Transverse colon (tissue), 4 donors: ENCODE measurements around the gene C1QTNF12. TPM values are rescaled to one million over a fixed set of nuclear protein-coding genes. Genes with fewer than 3 reads are reported as not detected.
A peak's percentile ranks its signal among the peaks of the same experiment; 100 is the strongest.

ENCODE experiments used
- DNase-seq: peaks from one replicate; pipeline ENCODE4 v3.0.0-alpha.2; 2019
- H3K27ac ChIP-seq, 4 donors: fragments of 200-600 bp; sonication (generic); 2 replicates each; pipeline ENCODE4 v1.5.1; 2016 to 2018; ENCODE audit warnings: inconsistent platforms in 4 of 4
- H3K27me3 ChIP-seq: fragments of 200-600 bp; sonication (generic); 2 replicates; pipeline ENCODE4 v1.5.1; 2017; ENCODE audit warnings: inconsistent platforms
- H3K36me3 ChIP-seq, 4 donors: fragments of 200-600 bp; sonication (generic); 2 replicates each; pipeline ENCODE4 v1.5.1; 2017 to 2019; ENCODE audit warnings: inconsistent platforms in 4 of 4
- H3K4me1 ChIP-seq, 4 donors: fragments of 200-600 bp; sonication (generic); 2 replicates each; pipeline ENCODE4 v1.5.1; 2017 to 2020; ENCODE audit warnings: inconsistent platforms in 4 of 4
- H3K4me3 ChIP-seq, 4 donors: fragments of 200-600 bp; sonication (generic); 1 replicate in 1 of 4; 2 replicates in 3 of 4; pipeline versions ENCODE4 v1.5.1 to v1.6.1; 2017 to 2019; ENCODE audit warnings: inconsistent platforms in 4 of 4
- H3K9me3 ChIP-seq, 2 donors: fragments of 200-600 bp; sonication (generic); 2 replicates each; pipeline ENCODE4 v1.5.1; 2017 to 2019; ENCODE audit warnings: inconsistent platforms in 2 of 2
- EP300 ChIP-seq: sonication (generic); formaldehyde crosslinking; IDR thresholded peaks from one replicate; pipeline ENCODE4 v1.6.1; 2017; ENCODE audit warnings: antibody characterized with exemption, low read depth
- POLR2A ChIP-seq: fragments of 450-650 bp; IDR thresholded peaks from one replicate; pipeline ENCODE4 v1.6.1; 2016; ENCODE audit warnings: antibody characterized with exemption, mild to moderate bottlenecking, moderate library complexity
- POLR2AphosphoS5 ChIP-seq, 3 donors: sonication (generic); formaldehyde crosslinking; IDR thresholded peaks; one replicate each; pipeline ENCODE4 v1.6.1; 2016; ENCODE audit warnings: antibody characterized with exemption in 3 of 3
- WGBS, 2 donors: methylation state at CpG; one replicate each; pipeline ENCODE4 v1.1.5; 2018; ENCODE audit warnings: low coverage in 1 of 2; 5-methylcytosine and 5-hydroxymethylcytosine counted together
- in situ Hi-C, 4 donors: fragments of 200-750 bp; cut with MboI; loops; one replicate each; pipeline versions ENCODE4 v1.15.0 to v1.15.1; 2017; ENCODE audit warnings: low sequenced_read_pairs in 3 of 4, low pct_ligation_motif_present in 1 of 4, low pct_unique_long_range_greater_than_20kb in 1 of 4
- intact Hi-C: fragments of 100-400 bp; cut with DNase I; formaldehyde crosslinking; loops from one replicate; pipeline ENCODE4 v1.15.1; 2023; ENCODE audit warnings: low total_unique reads
- total RNA-seq, 4 donors: library from RNA; depleted of rRNA; stranded (reverse); fragments of >200 nt; gene quantifications; one replicate each; pipeline ENCODE4 v1.1.0, GENCODE V29; 2016
- TF ChIP-seq, protein P1 (sequence below), 5 experiments: fragments of 200-600 bp in 3 of 5; fragments of 450-650 bp in 2 of 5; sonication (generic) in 3 of 5; IDR thresholded peaks; 1 replicate in 2 of 5; 2 replicates in 3 of 5; pipeline ENCODE4 v1.5.1; 2016 to 2017; ENCODE audit warnings: antibody characterized with exemption in 5 of 5, inconsistent platforms in 3 of 5, mild to moderate bottlenecking in 2 of 5, moderate library complexity in 1 of 5

Gene C1QTNF12
- total RNA-seq, 4 donors from 2014 or later: 11.9 to 52.8 (median 15.7) TPM; not detected in 1

DNA sequence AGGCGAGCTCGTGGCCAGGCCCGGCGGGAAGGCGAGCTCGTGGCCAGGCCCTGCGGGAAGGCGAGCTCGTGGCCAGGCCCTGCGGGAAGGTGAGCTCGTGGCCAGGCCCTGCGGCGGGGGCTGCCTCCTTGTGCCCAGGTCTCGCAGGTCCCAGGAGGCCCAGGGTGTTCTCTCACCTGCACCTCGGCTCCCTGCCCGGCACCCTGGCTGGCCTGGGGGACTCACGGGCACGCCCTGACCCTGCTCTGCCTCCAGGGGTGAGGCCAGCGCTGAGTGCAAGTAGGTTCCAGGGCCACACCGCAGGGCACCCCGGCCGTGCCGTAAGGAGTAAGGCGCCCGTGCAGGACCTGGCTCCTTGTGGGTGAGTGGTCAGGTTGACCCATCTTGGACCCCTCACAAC, 19.1 kb downstream of the C1QTNF12 start:
- Histone ChIP-seq H3K4me3 (no peak overlapping the region), H3K36me3 (peaks cover 0 to 16% (median 6%) of the 10 kb centered on the region in 4 donors), H3K4me1 (peaks cover 16 to 25% (median 21%) of the 10 kb centered on the region in 4 donors), H3K27ac (no peak overlapping the region), H3K27me3 (no peaks in the 10 kb centered on the region), H3K9me3 (no peaks in the 10 kb centered on the region)
- TF ChIP-seq POLR2A (no peak), POLR2AphosphoS5 (IDR thresholded peaks at IDR 0.05) (no peak), EP300 (no peak)
- TF ChIP-seq, protein P1, sequence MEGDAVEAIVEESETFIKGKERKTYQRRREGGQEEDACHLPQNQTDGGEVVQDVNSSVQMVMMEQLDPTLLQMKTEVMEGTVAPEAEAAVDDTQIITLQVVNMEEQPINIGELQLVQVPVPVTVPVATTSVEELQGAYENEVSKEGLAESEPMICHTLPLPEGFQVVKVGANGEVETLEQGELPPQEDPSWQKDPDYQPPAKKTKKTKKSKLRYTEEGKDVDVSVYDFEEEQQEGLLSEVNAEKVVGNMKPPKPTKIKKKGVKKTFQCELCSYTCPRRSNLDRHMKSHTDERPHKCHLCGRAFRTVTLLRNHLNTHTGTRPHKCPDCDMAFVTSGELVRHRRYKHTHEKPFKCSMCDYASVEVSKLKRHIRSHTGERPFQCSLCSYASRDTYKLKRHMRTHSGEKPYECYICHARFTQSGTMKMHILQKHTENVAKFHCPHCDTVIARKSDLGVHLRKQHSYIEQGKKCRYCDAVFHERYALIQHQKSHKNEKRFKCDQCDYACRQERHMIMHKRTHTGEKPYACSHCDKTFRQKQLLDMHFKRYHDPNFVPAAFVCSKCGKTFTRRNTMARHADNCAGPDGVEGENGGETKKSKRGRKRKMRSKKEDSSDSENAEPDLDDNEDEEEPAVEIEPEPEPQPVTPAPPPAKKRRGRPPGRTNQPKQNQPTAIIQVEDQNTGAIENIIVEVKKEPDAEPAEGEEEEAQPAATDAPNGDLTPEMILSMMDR (IDR thresholded peaks at IDR 0.05): no peak
- 93% methylated on average over 18 of the region's 25 CpGs; no CpG with 5 or more reads in 1 of the 2 donors for WGBS, 2 donors
- intact Hi-C loops: loop anchor here (10.0 kb wide), 1 partner anchor 73 kb away; no protein-coding TSS in a partner anchor
- DNase-seq: no peak
- in situ Hi-C loops: no loop called here

GRCh38 chr1:1226566-1227362, 19.8 kb downstream of the C1QTNF12 start:
- intact Hi-C loops: loop anchor here (10.0 kb wide), 1 partner anchor 72 kb away; no protein-coding TSS in a partner anchor

GRCh38 chr1:1225913-1226312, 20.6 kb downstream of the C1QTNF12 start:
- no peak for DNase-seq
- TF ChIP-seq POLR2AphosphoS5 (IDR thresholded peaks at IDR 0.05) (no peak), EP300 (no peak), POLR2A (no peak)
- TF ChIP-seq, protein P1 (IDR thresholded peaks at IDR 0.05): no peak
- H3K4me1 ChIP-seq: peaks cover 16 to 25% (median 19%) of the 10 kb centered on the region in 4 donors
- no peaks in the 10 kb centered on the region for H3K9me3 ChIP-seq
- peaks cover 0 to 27% (median 6%) of the 10 kb centered on the region in 4 donors for H3K36me3 ChIP-seq
- intact Hi-C loops (loop anchor here (10.0 kb wide), 1 partner anchor 71 kb away; no protein-coding TSS in a partner anchor), in situ Hi-C loops (no loop called here)
- no peak overlapping the region for H3K4me3 ChIP-seq
- 90% methylated on average over 18 of the region's 18 CpGs; no CpG with 5 or more reads in 1 of the 2 donors for WGBS, 2 donors
- no peaks in the 10 kb centered on the region for H3K27me3 ChIP-seq
- H3K27ac ChIP-seq: no peak overlapping the region

More at GRCh38 chr1:1226566-1227362, 19.8 kb downstream of the C1QTNF12 start:
- WGBS, 2 donors: 93% methylated on average over 40 of the region's 44 CpGs; no CpG with 5 or more reads in 1 of the 2 donors
- in situ Hi-C loops: no loop called here
- no peak for DNase-seq
- Histone ChIP-seq H3K9me3 (no peaks in the 10 kb centered on the region), H3K4me1 (peaks cover 16 to 26% (median 21%) of the 10 kb centered on the region in 4 donors), H3K27me3 (no peaks in the 10 kb centered on the region), H3K27ac (no peak overlapping the region), H3K4me3 (no peak overlapping the region), H3K36me3 (peaks cover 0 to 20% (median 6%) of the 10 kb centered on the region in 4 donors)
- TF ChIP-seq, protein P1 (IDR thresholded peaks at IDR 0.05): no peak
- TF ChIP-seq POLR2A (no peak), EP300 (no peak)

- Histone ChIP-seq H3K4me3 (no peak overlapping the region), H3K27ac (no peak overlapping the region), H3K9me3 (no peaks in the 10 kb centered on the region), H3K36me3 (peaks cover 0 to 32% (median 6%) of the 10 kb centered on the region in 4 donors), H3K4me1 (peaks cover 10 to 19% (median 14%) of the 10 kb centered on the region in 4 donors), H3K27me3 (no peaks in the 10 kb centered on the region)
- 83% methylated on average over 32 of the region's 34 CpGs; no CpG with 5 or more reads in 1 of the 2 donors for WGBS, 2 donors
- in situ Hi-C loops: no loop called here
- intact Hi-C loops: loop anchor here (10.0 kb wide), 1 partner anchor 71 kb away; no protein-coding TSS in a partner anchor
- DNase-seq: peak; percentile 52
- TF ChIP-seq POLR2A: no peak
- TF ChIP-seq EP300: no peak
- no peak for TF ChIP-seq POLR2AphosphoS5 (IDR thresholded peaks at IDR 0.05)
- TF ChIP-seq, protein P1 (IDR thresholded peaks at IDR 0.05): no peak
Observed at GRCh38 chr1:1225238-1225845, 21.2 kb downstream of the C1QTNF12 start.
